Stimulated activated CD4-positive, alpha-beta T cell treated with anti-CD3 and anti-CD28 coated beads, Interleukin-2, amount 100 ng/mL, for 4 hours (primary cell): ENCODE results near the gene GCK.

ENCODE experiments used
- DNase-seq: peaks from one replicate; pipeline ENCODE4 v3.0.0-alpha.2; 2020; ENCODE audit warnings: low read depth

The GCK gene

DNA sequence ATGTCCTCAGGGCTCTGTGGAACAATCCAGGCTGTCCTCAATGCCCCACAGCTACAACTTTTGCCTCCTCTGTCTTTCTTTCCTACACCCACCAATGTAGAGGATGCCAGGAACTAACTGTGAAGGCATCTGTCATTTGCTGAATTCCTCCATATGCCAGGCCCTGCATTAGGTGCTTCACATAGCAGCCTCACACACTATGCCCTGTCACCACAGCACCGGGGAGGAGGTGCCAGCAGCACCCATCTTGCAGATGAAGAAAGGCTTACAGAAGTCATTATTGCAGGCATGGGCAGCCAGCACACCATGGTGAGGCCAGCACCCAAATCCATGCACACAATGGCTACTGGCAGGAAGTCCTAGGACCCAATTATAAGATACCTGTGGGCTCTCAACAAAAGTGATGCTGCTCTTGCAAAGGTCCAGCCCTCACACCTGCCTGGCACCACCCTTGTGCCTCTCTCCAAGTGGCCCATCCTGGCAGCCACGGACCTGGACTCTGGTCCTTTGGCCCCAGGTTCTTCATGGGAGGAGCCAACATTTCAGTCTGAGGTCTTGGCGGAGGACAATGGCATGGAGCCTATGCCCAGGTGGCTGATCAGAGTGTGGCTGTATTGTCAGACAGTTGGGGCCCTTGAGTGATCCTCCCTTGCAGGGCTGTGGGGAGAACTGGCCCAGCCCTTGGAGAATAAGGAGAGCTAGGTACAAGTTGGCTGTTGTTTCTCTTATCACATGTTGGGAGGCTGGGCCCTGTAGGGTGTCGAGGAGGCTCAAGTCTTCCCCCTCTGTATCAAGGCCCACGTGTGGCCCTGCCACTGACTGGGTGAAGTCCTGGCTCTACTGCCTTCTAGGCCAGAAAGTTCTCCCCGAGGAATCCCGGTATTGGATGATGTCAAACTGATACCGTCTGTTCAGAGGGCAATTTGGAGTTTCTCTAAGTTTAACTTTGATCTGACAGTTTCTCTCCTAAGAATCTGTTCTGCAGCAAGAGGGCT, 33.8 kb downstream of the GCK start:
- DNase-seq: no peak

DNA sequence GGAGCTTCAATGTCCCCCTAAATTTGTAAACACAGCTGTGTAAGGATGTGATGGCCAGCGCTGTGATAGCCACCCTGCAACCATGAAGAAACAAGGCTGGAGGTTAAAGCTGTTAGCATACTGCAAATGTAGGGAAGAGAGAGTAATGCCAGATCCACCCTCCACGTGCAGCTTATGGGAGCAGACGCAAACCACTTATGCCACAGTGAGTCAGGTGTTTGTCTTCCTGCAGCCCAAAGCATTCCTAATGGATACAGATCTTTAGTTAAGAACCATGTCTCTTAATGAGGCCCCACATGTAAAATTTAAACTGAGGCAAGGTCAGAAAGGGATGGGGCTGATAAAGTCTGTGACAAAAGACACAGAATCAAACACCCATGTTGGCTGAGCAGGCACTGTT, 34.5 kb downstream of the GCK start:
- DNase-seq: no peak

- no peak for DNase-seq
Measured at GRCh38 chr7:44153948-44154335, 35.3 kb downstream of the GCK start.

- no peak for DNase-seq
Measured at GRCh38 chr7:44152971-44153947, 36.0 kb downstream of the GCK start.

- no peak for DNase-seq
Measured at GRCh38 chr7:44151956-44152355, 37.3 kb downstream of the GCK start.

DNA sequence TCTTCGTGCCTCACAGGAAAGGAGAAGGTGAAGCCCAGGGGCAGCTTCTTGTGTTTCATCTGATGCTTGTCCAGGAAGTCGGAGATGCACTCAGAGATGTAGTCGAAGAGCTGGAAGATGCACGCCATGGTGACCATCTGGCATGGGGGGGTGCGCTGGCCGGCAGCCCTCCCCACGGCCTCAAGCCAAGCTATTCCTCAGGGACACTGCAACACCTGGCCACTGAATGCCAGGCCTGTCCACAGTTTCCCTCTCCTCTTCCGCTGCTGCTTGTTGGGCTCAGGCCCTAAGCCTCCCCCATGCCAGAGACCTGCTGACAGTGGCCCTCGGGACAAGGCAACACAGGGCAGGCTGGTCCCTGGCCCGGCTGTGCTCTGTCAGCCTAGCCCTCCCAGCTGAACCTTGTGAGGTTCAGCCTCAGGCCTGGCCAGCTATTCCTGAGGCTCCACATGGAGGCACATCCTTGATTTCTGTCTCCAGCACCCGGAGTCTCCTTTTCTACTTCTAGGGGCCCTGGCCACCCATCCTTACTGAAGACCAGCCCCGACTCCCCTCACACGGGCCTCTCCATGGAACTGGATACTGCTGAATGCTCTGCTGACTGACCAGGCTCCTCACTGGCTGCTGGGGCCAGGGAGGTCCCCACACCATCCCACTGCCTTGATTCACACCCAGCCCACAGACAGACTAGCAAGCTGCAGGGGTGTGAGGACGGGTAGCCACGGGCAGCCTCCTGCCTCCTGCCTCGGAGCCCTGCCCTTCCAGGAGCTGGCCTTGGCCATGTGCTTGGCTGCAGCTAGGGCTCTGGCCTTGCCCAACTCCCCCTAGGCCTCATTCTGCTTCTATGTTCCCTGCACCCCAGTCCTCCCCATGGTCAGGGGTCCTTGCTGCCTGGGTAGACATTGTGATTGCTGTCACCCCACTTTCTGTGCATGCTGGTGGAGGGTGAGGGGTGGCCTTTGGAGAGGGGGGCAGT, 38.0 kb downstream of the GCK start:
- DNase-seq: no peak

DNA sequence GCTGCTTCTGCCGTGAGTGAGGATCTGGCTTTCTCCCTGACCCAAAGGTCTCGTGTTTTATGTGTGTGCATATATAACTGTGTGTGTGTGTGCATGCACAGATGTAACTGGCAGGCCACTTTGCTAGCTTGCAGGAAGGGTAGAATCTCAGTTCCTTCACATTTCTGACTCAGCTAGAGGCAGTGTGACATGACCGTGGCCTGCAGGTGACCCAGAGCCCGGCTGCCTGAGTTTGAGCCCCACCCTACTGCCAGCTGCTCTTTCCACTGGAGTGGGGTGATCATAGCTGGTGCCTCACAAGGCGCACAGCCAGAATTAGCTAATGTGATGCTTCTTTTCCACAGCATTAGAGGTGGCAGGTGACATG, 38.8 kb downstream of the GCK start:
- DNase-seq: no peak

DNA sequence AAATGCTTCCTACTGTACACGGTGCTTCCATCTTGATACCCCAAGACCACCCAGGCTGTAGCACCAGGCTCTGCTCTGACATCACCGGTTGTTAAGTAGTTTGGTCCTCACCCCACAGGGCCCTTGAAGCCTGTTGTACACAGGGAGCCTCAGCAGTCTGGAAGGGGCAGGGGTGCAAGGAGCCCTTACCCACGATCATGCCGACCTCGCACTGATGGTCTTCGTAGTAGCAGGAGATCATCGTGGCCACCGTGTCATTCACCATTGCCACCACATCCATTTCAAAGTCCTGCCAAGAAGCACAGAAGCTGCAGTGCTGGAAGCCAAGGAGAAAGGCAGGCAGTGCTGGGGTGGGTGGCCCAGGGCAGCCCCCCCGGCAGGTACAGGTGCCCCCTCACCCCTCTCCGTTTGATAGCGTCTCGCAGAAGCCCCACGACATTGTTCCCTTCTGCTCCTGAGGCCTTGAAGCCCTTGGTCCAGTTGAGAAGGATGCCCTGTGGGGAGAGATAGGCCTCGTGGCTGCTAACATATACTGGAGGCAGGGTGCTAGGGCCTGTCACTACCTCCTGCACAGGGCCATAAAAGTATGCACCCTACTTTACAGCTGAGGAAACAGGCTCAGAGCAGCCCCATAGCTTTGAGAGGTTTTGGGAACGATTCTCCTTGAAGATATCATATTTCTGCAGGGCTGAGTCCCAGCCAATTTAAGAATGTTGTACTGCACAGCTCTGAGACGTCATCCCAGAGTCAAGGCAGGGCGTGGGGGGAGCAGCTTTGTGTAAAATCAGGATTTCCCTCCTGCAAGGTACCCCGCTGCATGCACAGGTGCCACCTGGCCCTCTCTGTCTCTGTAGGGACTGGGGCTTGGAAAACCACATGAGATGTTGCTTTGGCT, 39.4 kb downstream of the GCK start:
- no peak for DNase-seq

GRCh38 chr7:44148961-44149536, 40.2 kb downstream of the GCK start:
- no peak for DNase-seq

DNA sequence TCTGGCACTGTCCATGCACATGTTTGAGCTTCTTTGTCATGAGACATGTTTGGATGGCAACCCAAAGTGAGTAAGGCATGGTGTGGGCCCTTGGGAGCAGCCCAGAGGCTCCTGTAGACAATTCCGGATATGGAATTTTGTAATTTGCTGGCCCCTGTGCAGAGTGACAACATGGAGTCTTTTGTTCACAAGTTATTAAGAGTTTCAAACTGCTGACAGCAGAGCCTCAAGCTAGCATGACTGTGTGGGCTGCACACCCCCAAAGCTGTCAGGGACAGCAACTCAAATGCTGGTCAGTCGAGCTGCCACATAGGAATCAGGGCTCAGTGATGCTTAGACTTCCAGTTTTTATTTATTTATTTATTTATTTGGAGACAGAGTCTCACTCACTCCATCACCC, 41.1 kb downstream of the GCK start:
- DNase-seq: no peak

GRCh38 chr7:44147026-44147991, 41.9 kb downstream of the GCK start:
- no peak for DNase-seq

GRCh38 chr7:44145969-44146911, 43.0 kb downstream of the GCK start:
- peak; percentile 58 for DNase-seq

- DNase-seq: peak; percentile 75
Measured at GRCh38 chr7:44145479-44145968, 43.7 kb downstream of the GCK start.

DNA sequence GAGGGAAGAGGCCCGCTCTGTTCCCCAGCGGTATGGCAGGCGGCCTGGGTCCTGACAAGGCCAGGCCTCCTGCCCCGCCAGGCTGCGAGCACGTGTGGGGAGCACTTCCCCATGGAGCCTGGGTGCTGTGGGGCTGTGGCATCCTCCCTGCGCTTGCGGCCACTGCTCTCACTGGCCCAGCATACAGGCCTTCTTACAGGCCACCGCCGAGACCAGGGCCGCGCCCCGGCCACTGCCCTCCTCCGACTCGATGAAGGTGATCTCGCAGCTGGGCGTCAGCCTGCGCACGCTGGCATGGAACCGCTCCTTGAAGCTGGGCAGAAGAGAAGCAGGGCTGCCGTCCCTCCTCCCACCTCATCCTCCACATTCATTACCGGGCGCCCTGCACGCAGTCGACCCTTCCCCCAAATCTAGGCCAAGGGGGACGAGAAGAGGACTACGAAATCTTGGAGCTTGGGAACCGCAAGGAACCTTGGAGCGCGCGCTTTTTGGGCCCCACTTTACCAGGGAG, 44.2 kb downstream of the GCK start:
- no peak for DNase-seq

DNA sequence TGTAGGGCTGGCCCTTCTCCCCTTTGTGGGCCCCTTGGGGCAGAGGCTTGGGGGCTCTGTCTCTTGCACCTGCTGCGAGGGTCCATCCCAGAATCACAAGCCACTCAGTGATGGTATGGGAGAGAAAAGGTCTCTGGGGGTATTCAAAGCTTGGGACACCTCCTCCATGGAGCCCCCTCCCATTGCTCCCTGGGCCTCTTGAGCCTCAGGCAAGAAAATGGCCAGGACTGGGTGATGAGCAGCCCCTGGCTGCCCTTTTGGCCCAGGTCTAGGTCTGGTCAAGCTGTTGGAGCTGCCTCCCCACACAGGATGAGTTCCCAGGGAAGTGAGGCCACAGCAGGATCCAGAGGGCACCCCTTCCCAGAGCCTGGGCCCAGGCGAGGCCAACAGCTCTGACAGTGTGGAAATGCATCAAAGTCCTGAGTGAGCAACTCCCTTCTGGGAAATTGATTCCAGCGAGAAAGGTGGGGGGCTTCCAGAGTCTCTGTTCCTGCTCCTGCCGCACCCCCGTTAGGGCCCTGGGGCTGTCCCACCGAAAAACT, 44.7 kb downstream of the GCK start:
- DNase-seq: no peak

DNA sequence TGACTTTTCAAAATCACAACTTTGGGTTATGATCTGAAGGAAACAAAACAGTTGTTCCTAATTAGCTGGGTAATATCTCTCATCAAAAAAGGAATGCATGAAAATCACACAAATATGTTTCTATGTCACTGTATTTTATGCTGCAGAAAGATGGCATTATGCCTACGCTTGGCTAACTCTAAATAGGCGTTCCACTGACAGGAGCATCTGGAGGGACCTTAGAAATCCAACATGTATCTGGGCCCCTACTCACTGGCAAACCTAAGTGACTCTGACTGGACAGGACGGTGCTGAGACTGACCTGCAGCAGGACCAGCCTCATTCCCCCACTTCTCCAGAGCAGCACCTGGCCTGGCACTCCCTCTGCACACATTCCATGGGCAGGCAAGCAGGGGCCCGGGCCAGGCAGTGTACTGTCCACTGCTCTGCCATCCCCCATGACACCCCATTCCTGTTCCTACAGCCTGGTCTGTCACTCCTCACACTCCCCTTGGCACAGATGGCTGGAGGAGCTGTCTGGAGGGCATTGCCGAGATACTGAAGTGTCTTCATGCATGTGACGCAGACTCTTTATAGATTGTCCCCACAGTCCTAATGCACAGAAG, 45.5 kb downstream of the GCK start:
- DNase-seq: no peak

DNA sequence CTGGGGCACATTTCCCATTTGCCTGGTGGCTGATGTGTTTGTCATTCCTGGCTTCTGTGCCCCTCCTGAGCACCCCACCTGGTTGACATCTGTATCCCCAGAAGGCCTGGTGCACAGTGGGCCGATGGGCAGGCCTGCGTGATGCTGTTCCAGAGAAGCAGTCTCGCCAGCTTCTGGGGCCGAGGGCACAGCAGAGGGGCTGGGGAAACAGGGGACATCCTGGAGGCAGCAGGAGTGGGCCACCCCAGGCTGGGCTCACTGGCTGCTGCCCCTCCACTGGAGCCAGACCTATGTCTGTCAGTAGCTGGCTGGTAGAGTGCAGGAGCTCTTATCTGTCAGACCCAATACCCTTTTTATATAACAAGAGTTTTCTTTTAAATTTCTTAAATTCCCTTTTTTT, 47.2 kb downstream of the GCK start:
- no peak for DNase-seq
